GM18508 (cell line): Measurements from ENCODE around the gene CD3G.
"Not testable (repeated sequence)": the region's sequence is repeated elsewhere in the genome, so short reads cannot be mapped to it uniquely, and the experiment has no call there.

Source experiments
- ATAC-seq: cut with Tn5 transposase; IDR thresholded peaks from one replicate; pipeline ENCODE4 v1.9.1; 2021; ENCODE audit warnings: moderate number of reproducible peaks; ENCODE audit not compliant: insufficient read depth, unreplicated experiment

CD3G gene

DNA sequence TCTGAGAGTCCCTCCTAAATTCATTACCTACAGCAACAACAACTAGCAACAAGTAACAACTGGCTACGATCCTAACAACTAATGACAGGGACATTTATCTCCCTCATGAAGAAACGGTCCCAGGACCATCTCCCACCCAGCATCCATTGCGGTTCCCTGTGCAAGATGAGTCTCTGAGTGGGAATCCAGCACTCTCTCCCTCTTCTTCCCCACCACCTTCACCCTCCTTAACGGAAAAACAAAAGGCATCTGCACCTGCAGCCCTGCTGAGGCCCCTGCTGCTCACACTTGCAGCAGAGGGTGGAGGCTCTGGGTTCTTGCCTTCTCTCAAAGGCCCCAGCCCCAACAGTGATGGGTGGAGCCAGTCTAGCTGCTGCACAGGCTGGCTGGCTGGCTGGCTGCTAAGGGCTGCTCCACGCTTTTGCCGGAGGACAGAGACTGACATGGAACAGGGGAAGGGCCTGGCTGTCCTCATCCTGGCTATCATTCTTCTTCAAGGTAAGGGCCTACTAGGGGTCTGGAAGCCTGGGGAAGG lies at the start of gene CD3G:
TSS of gene CD3G (plus strand) at position 364 of the 535 bp plus-strand sequence. CDS start at position 444, 80 bp downstream.
- ATAC-seq, result no peak

DNA sequence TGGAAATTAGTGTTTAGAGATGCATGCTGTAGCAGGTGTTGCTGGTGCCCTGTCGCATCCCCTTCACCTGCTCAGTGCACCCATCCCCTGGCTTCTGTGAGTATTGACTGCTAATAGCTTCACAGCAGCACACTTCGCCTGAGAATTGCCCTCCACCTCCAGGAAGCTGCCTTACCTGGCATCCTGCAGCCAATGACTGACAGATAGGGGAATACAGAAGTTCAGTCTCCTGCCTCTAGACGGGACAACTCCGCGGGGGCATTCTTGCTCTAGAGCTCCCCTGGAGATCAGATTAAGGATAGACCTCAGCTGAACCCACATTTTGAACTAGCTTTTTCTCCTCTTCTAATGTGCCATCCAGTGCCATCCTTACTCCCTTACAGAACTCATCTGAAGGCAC lies 48.9 kb upstream of the CD3G start:
- ATAC-seq, result no peak

GRCh38 chr11:118295815-118296454 lies 48.2 kb upstream of the CD3G start:
- ATAC-seq, result no peak

GRCh38 chr11:118301600-118302195 lies 42.4 kb upstream of the CD3G start:
- ATAC-seq, result no peak

GRCh38 chr11:118304227-118304567 lies 39.9 kb upstream of the CD3G start:
- no peak for ATAC-seq

GRCh38 chr11:118304568-118305248 lies 39.4 kb upstream of the CD3G start, which contains the start of gene CD3E:
Gene CD3E (plus strand): TSS chr11:118304730. CDS start chr11:118304953, 223 bp downstream.
- ATAC-seq, result no peak

DNA sequence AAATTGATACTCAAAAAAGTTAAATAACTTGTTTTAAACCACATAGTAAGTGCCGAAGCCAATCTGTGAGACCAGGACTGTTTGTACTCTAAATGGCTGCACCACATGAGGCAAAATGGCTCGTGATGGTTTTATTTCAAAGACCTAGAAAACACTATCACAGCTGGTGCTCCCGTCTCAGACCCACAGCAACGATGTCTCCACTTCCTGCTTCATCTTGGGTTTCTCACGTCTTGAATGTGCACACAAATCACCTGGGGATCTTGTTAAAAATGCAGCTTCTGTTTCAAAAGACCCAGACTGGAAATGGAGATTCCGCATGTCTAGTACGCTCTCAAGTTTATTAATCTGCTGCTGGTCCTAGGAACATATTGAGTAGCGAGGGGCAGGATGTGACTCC lies 38.4 kb upstream of the CD3G start:
- ATAC-seq, result no peak

- ATAC-seq, result no peak
Measured at GRCh38 chr11:118306556-118306955, 37.6 kb upstream of the CD3G start.

DNA sequence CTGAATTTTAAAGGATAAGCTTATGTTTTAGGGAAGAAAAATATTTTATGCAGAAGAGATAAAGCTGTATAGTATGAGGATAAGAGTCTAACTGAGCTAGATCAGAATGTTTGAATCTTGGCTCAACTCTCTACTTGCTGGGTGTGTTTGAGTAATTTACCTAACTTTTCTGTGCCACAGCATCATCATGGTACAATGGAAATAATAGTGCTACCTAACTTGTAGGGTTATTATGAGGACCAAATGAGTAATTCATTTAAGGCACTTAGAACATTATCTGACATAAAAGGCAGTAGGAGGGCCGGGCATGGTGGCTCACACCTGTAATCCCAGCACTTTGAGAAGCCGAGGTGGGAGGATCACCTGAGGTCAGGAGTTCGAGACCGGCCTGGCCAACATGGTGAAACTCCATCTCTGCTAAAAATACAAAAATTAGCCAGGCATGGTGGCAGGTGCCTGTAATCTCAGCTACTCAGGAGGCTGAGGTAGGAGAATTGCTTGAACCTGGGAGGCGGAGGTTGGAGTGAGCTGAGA lies 35.1 kb upstream of the CD3G start:
- ATAC-seq, result not testable (repeated sequence)

GRCh38 chr11:118310271-118310670 lies 33.9 kb upstream of the CD3G start:
- no peak for ATAC-seq

DNA sequence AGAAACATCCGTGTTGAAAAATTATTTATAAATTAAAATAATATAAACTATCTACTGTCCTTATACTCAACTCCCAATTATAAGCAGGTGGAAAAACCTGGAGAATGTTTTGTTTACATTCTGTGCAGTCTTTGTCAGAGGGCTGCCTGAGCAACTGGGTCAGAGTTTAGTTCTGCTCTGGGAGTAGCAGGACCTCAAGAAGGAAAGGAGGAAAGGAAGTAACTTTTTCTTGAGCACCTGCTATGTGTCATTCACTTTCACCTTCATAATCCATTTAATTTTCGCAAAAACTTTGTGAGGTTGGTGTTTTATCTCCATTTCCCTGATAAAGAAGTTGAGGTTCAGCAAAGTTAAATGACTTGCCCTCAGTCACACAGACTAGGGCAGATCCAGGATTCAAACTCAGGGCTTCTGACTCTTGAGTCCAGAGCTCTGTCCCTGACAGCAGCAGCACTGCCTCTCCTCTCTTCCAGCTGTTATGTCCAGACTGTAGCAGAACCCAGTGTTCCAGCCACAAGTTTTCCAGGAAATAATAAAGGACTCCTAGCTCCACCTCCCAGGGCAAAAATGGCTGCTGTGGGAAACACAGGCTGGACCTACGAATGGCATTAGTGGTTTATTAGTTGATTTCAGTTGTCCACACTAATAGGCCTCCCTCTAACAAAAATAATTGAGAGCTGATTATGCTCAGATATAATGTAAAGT lies 33.2 kb upstream of the CD3G start:
- no peak for ATAC-seq

- no peak for ATAC-seq
Measured at GRCh38 chr11:118311518-118311917, 32.6 kb upstream of the CD3G start.

- no peak for ATAC-seq
Measured at GRCh38 chr11:118312328-118312727, 31.8 kb upstream of the CD3G start.

GRCh38 chr11:118313242-118313641 lies 30.9 kb upstream of the CD3G start:
- ATAC-seq, result no peak

DNA sequence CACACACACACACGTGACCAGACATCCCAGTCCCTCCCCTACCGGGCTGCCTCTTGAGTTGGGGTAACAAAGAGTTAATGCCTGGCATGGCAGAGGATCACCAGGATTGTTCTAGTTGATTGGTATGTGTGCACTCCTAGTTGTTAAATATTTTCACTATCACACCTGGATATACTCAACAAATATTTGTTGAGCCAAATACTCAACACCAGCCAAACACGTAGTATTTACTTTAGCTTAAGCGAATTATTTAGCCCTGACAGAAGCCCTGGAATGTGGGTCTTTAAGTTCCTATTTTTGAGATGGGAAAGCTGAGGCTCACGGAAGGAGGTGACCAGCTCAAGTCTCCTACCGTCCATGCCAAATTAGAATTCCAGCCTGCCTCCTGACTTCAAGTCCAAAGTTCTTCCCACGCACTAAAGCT lies 29.1 kb upstream of the CD3G start:
- no peak for ATAC-seq

DNA sequence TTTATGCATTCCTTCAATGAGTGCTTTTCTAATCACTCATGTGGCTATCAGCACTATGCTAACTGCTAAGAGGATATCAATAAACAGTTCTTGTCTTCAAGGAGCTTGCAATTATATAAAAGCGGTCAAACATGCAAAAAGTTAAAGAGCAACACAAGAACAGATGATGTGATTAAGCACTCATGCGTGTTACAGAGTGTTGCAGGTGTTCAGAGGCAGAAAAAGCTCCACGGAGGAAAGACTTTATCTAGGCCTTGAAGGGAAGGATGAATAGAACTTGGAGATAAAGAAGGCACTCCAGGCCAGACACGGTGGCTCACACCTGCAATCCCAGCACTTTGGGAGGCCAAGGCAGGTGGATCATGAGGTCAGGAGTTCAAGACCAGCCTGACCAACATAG lies 26.0 kb upstream of the CD3G start:
- ATAC-seq, result no peak

- ATAC-seq, result no peak
Measured at GRCh38 chr11:118318581-118319336, 25.4 kb upstream of the CD3G start.

DNA sequence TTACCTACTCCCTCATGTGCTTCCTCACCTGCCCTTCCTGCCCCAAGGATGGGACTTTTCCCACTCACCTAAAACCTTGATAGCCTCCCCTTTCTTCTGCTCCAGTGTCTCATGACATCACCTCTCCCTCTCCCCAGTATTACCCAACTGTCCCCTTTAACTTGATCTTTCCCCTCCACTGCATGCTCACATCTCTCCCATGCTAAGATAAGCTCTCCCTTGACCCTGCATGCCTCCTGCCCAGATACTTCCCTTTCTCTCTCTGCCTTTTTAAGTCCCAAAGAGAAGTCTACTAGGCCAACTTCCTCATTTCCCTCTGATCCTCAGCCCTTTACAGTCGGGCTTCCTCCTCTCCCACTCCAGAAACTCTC lies 24.8 kb upstream of the CD3G start:
- no peak for ATAC-seq

DNA sequence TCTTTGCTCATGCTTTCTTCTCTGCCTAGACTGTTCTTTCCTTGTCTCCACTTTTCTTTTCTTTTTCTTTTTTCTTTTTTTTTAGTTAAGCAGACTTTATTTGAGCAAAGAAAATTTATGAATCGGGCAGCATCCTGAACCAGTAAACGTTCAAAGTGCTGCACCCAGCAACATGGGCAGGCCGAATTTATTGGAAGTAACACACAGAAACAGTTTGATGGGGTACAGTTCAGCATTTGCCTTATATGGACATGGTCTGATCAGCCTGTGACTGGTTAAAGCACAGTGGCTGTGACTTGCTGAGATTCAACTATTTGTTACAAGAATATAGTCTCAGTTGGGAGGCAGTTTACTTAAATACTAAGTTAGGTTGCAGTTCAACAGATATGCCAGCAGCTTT lies 23.6 kb upstream of the CD3G start:
- ATAC-seq, result no peak
